Smooth muscle cell (in vitro differentiated cells): ENCODE results near the gene ABTB2. TPM values are rescaled to one million over a fixed set of nuclear protein-coding genes. Genes with fewer than 3 reads are reported as not detected.
"Not testable (repeated sequence)": the region's sequence is repeated elsewhere in the genome, so short reads cannot be mapped to it uniquely, and the experiment has no call there.

Experiments
- DNase-seq: peaks from one replicate; lab custom pipeline; 2025; ENCODE audit not compliant: unreplicated experiment; lab: John Stamatoyannopoulos, UW
- H2AFZ ChIP-seq: fragments of 200-600 bp; sonication (generic); 2 replicates; pipeline ENCODE4 v1.6.0; 2016; ENCODE audit warnings: antibody characterized with exemption, low read depth, mild to moderate bottlenecking
- H3F3A ChIP-seq: fragments of 200-600 bp; sonication (generic); 2 replicates; pipeline ENCODE4 v1.6.0; 2017; ENCODE audit warnings: antibody characterized with exemption, low read depth
- H3K27ac ChIP-seq: fragments of 200-600 bp; sonication (generic); 2 replicates; pipeline ENCODE4 v1.5.1; 2016; ENCODE audit warnings: low read depth, mild to moderate bottlenecking
- H3K27me3 ChIP-seq: fragments of 200-600 bp; sonication (generic); 2 replicates; pipeline ENCODE4 v1.6.1; 2016; ENCODE audit warnings: low read depth, mild to moderate bottlenecking
- H3K36me3 ChIP-seq: fragments of 200-600 bp; sonication (generic); 2 replicates; pipeline ENCODE4 v1.5.1; 2016; ENCODE audit warnings: low read depth
- H3K4me1 ChIP-seq: fragments of 200-600 bp; sonication (generic); 2 replicates; pipeline ENCODE4 v1.5.1; 2016; ENCODE audit warnings: low read depth
- H3K4me2 ChIP-seq: fragments of 200-600 bp; sonication (generic); 2 replicates; pipeline ENCODE4 v1.6.0; 2016; ENCODE audit warnings: mild to moderate bottlenecking
- H3K4me3 ChIP-seq: fragments of 200-600 bp; sonication (generic); 2 replicates; pipeline ENCODE4 v1.5.1; 2016; ENCODE audit warnings: mild to moderate bottlenecking
- H3K79me2 ChIP-seq: fragments of 200-600 bp; sonication (generic); 2 replicates; pipeline ENCODE4 v1.6.0; 2016; ENCODE audit warnings: low read depth, mild to moderate bottlenecking
- H3K9ac ChIP-seq: fragments of 200-600 bp; sonication (generic); 2 replicates; pipeline ENCODE4 v1.6.0; 2016; ENCODE audit warnings: low read depth
- H3K9me3 ChIP-seq: fragments of 200-600 bp; sonication (generic); replicated peaks from 2 replicates; pipeline ENCODE4 v1.5.1; 2016; ENCODE audit warnings: low read depth
- H4K20me1 ChIP-seq: fragments of 200-600 bp; sonication (generic); 2 replicates; pipeline ENCODE4 v1.6.0; 2016; ENCODE audit warnings: low read depth
- WGBS: methylation state at CpG from one replicate; pipeline ENCODE4 v1.1.7; 2016; ENCODE audit warnings: low lambda C conversion rate; 5-methylcytosine and 5-hydroxymethylcytosine counted together
- polyA plus RNA-seq: library from polyadenylated mRNA; unstranded; fragments of >200 nt; fragmentation: Nextera tagmentation; extraction: Ambion mirVana; gene quantifications from 2 replicates; pipeline ENCODE4 v1.2.1, GENCODE V29; 2016
- total RNA-seq: library from RNA; depleted of rRNA; stranded (reverse); fragments of >200 nt; gene quantifications from 2 replicates; pipeline ENCODE4 v1.2.3, GENCODE V29; 2014
- TF ChIP-seq, protein P1 (sequence below): fragments of 200-600 bp; sonication (generic); IDR thresholded peaks from 2 replicates; pipeline ENCODE4 v1.5.1; 2017; ENCODE audit warnings: borderline replicate concordance, mild to moderate bottlenecking, antibody characterized with exemption; ENCODE audit not compliant: insufficient read depth, poor library complexity, severe bottlenecking

ABTB2 gene
- total and polyA plus RNA-seq, 2 experiments from 2014 or later = 4.3 to 4.9 TPM

DNA sequence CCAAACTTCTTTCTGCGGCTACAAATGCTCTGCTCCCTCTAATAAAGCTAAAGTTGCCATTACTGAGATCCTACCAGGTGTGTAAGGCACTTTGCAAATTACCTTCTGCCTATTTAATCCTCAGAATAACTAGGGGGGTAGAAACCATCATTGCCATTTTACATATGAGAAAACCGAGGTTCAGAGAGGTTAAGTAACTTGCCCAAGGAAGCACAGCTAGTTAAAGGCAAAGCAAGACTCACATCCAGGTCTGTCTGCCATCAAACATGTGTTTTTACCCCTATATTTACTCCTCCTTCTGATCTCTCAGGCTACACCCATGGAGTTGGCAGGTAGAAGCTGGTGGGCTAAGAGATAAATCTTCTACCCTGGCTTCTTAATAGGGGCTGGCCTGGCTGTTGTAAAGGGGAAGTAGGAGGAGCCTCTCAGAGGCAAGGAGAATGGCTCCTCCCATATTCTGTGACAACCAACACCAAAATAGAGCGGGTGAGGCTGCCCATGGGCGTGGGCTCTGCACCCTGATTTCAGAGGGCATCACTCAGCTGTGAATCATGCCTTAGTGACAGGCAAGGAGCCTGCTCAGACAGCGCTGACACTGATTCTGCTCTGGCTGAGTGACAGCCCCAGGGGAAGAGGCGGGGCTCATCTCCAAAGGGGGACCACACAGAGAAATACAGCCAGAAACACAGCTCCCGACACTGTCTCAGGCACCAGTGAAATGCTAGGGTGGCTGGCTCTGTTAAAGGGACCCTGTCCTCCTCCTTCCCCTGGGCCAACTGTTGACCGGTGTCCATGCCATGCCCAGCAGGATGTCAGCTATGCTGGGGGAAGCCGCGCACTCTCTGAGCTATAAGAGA, 106.8 kb downstream of the ABTB2 start:
- no peak for DNase-seq
- H3K9ac ChIP-seq = no peak overlapping the region
- TF ChIP-seq, protein P1, sequence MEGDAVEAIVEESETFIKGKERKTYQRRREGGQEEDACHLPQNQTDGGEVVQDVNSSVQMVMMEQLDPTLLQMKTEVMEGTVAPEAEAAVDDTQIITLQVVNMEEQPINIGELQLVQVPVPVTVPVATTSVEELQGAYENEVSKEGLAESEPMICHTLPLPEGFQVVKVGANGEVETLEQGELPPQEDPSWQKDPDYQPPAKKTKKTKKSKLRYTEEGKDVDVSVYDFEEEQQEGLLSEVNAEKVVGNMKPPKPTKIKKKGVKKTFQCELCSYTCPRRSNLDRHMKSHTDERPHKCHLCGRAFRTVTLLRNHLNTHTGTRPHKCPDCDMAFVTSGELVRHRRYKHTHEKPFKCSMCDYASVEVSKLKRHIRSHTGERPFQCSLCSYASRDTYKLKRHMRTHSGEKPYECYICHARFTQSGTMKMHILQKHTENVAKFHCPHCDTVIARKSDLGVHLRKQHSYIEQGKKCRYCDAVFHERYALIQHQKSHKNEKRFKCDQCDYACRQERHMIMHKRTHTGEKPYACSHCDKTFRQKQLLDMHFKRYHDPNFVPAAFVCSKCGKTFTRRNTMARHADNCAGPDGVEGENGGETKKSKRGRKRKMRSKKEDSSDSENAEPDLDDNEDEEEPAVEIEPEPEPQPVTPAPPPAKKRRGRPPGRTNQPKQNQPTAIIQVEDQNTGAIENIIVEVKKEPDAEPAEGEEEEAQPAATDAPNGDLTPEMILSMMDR = no peak
- H3K36me3 ChIP-seq = no peaks in the 10 kb centered on the region
- H3K4me3 ChIP-seq = no peak overlapping the region
- no peak overlapping the region for H2AFZ ChIP-seq
- H3K4me2 ChIP-seq = peak overlapping the region; percentile 17
- peak overlapping the region; percentile 27 for H3K27ac ChIP-seq
- H3K27me3 ChIP-seq = no peaks in the 10 kb centered on the region
- peaks cover 5% of the 10 kb centered on the region for H3F3A ChIP-seq
- 58% methylated on average over 10 of the region's 10 CpGs for WGBS
- no peaks in the 10 kb centered on the region for H3K9me3 ChIP-seq
- H3K4me1 ChIP-seq = peaks cover 4% of the 10 kb centered on the region
- H3K79me2 ChIP-seq = peaks cover 19% of the 10 kb centered on the region
- H4K20me1 ChIP-seq = no peaks in the 10 kb centered on the region

DNA sequence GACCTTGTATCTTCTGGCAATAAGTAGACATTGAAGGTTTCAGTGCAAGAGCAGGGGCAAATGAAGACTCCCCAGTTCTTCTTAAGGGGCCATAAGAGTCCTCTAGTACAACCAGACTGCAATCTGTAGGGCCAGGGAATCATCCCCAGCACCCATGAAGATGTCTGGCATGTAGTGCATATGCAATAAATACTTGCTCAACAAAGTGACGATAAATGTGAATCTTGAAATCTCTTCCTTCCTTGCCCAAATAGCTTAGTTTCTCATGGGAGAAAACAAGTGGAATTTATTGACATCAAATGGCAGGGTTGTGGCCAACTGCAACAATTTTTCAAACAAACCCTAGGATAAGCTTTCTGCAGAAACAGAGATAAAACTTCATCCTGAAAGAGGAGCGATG, 107.6 kb downstream of the ABTB2 start:
- 71% methylated on average over 2 of the region's 2 CpGs for WGBS
- peak overlapping the region; percentile 27 for H3K27ac ChIP-seq

DNA sequence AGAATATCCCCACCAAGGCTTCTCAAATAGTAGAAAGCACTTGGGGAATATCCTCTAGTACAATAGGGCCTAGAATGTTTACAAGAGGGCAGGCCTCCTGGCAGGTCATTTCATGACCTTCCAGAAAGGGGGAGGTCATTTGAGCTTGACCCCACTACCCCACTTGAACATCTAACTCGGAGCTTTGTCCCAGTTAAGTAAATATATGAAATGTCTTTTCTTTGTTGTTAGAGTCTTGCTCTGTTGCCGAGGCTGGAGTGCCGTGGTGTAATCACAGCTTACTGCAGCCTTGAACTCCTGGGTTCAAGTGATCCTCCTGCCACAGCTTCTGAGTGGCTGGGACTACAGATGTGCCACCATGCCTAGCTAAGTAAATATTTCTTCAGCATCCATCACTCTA, 108.4 kb downstream of the ABTB2 start:
- Histone ChIP-seq H3K4me1 (peaks cover 5% of the 10 kb centered on the region), H3K36me3 (no peaks in the 10 kb centered on the region), H3K79me2 (peaks cover 7% of the 10 kb centered on the region), H3F3A (peaks cover 5% of the 10 kb centered on the region), H3K9me3 (no peaks in the 10 kb centered on the region), H3K27me3 (no peaks in the 10 kb centered on the region), H3K9ac (no peak overlapping the region), H4K20me1 (no peaks in the 10 kb centered on the region), H3K4me3 (no peak overlapping the region), H2AFZ (no peak overlapping the region), H3K4me2 (no peak overlapping the region), H3K27ac (no peak overlapping the region)
- no peak for DNase-seq
- 88% methylated on average over 3 of the region's 3 CpGs for WGBS
- TF ChIP-seq, protein P1 = no peak

More for the DNA sequence above, 107.6 kb downstream of the ABTB2 start:
- Histone ChIP-seq H3K27me3 (no peaks in the 10 kb centered on the region), H3K36me3 (no peaks in the 10 kb centered on the region), H2AFZ (no peak overlapping the region), H3K4me3 (no peak overlapping the region), H3F3A (peaks cover 5% of the 10 kb centered on the region), H3K4me2 (no peak overlapping the region), H3K4me1 (peaks cover 4% of the 10 kb centered on the region), H3K9me3 (no peaks in the 10 kb centered on the region), H3K79me2 (peaks cover 14% of the 10 kb centered on the region), H3K9ac (no peak overlapping the region), H4K20me1 (no peaks in the 10 kb centered on the region)
- no peak for DNase-seq
- TF ChIP-seq, protein P1 = no peak

DNA sequence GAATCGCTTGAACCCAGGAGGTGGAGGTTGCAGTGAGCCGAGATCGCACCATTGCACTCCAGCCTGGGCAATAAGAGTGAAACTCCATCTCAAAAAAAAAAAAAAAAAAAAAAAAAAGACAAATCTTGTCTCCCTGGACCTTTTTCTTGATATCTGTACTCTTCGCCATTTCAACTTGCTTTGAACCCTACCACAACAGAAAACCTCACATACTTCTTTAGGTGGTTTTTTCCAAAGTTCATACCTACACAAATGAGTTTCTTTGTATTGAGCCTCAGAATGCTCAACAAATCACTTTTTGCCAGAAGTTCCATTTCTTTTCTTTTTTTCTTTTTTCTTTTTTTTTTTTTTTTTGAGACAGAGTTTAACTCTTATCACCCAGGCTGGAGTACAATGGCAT, 111.3 kb downstream of the ABTB2 start:
- WGBS = 48% methylated on average over 2 of the region's 4 CpGs
- H3K4me2 ChIP-seq, H3K27ac ChIP-seq, DNase-seq, H3K27me3 ChIP-seq, H3K4me3 ChIP-seq, H3K9ac ChIP-seq, H3K9me3 ChIP-seq, H2AFZ ChIP-seq, H4K20me1 ChIP-seq, H3K36me3 ChIP-seq, H3K79me2 ChIP-seq: not testable (repeated sequence)
- H3K4me1 ChIP-seq = peaks cover 12% of the 10 kb centered on the region
- peaks cover 18% of the 10 kb centered on the region for H3F3A ChIP-seq
